ENCODE results near the gene TGFBR3.

TGFBR3 gene

DNA sequence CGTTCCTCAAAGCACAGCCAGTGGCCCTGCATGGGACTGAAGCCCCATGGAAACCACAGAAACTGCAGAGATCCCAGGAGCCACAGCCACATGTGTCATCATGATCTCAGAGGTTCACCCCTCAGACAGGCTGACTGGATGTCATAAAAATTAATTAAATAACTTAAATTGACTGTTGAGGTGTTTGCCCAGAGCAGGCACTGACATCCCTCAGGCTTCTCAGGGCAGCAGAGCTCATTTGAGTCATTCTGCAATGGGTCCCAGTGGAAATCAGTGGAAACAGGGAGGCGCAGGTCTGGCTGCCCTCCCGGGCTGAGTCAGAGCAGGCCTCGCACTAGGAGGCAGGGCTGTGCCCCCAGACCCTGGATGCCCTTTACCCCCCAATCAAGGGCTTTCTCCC is 250.2 kb downstream of the TGFBR3 start:
- Histone ChIP-seq H3K9me3 (ENCODE audit: insufficient read depth, low read length) (0 out of 2 replicates have a peak, but pooled peaks cover under 1% of the 10 kb centered on the region), H3K4me2 (ENCODE audit: low read length) (no peak overlapping the region), H4K20me1 (ENCODE audit: insufficient read depth, low read length) (no peaks in the 10 kb centered on the region), H3K4me1 (ENCODE audit: low read length) (no peaks in the 10 kb centered on the region), H2AFZ (ENCODE audit: low read depth, low read length) (no peak overlapping the region), H3K4me3 (ENCODE audit: low read length) (no peak overlapping the region), H3K79me2 (ENCODE audit: low read length) (no peaks in the 10 kb centered on the region), H3K9ac (ENCODE audit: low read length) (no peak overlapping the region), H3K36me3 (replicated peaks; ENCODE audit: low read depth, low read length) (no peaks in the 10 kb centered on the region), H3K27me3 (ENCODE audit: low read depth, low read length) (no peaks in the 10 kb centered on the region), H3K27ac (ENCODE audit: low read length) (no peak overlapping the region)
- TF ChIP-seq, protein P1, sequence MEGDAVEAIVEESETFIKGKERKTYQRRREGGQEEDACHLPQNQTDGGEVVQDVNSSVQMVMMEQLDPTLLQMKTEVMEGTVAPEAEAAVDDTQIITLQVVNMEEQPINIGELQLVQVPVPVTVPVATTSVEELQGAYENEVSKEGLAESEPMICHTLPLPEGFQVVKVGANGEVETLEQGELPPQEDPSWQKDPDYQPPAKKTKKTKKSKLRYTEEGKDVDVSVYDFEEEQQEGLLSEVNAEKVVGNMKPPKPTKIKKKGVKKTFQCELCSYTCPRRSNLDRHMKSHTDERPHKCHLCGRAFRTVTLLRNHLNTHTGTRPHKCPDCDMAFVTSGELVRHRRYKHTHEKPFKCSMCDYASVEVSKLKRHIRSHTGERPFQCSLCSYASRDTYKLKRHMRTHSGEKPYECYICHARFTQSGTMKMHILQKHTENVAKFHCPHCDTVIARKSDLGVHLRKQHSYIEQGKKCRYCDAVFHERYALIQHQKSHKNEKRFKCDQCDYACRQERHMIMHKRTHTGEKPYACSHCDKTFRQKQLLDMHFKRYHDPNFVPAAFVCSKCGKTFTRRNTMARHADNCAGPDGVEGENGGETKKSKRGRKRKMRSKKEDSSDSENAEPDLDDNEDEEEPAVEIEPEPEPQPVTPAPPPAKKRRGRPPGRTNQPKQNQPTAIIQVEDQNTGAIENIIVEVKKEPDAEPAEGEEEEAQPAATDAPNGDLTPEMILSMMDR (IDR thresholded peaks at IDR 0.05; ENCODE audit: low read depth, low read length), result no peak

GRCh38 chr1:91633438-91633837 is 252.5 kb downstream of the TGFBR3 start:
- no peak overlapping the region for H2AFZ ChIP-seq (ENCODE audit: low read depth, low read length)
- H3K4me1 ChIP-seq (ENCODE audit: low read length), result no peaks in the 10 kb centered on the region
- no peaks in the 10 kb centered on the region for H3K36me3 ChIP-seq (replicated peaks; ENCODE audit: low read depth, low read length)
- 0 out of 2 replicates have a peak, but pooled peaks cover 3% of the 10 kb centered on the region for H3K9me3 ChIP-seq (ENCODE audit: insufficient read depth, low read length)
- H3K9ac ChIP-seq (ENCODE audit: low read length), result no peak overlapping the region
- H4K20me1 ChIP-seq (ENCODE audit: insufficient read depth, low read length), result no peaks in the 10 kb centered on the region
- H3K27me3 ChIP-seq (ENCODE audit: low read depth, low read length), result no peaks in the 10 kb centered on the region
- H3K79me2 ChIP-seq (ENCODE audit: low read length), result no peaks in the 10 kb centered on the region
- H3K27ac ChIP-seq (ENCODE audit: low read length), result no peak overlapping the region
- no peak for TF ChIP-seq EZH2phosphoT487 (IDR thresholded peaks at IDR 0.05; ENCODE audit: low read depth)
- TF ChIP-seq, protein P1 (IDR thresholded peaks at IDR 0.05; ENCODE audit: low read depth, low read length), result no peak
- no peak overlapping the region for H3K4me2 ChIP-seq (ENCODE audit: low read length)
- H3K4me3 ChIP-seq (ENCODE audit: low read length), result no peak overlapping the region

DNA sequence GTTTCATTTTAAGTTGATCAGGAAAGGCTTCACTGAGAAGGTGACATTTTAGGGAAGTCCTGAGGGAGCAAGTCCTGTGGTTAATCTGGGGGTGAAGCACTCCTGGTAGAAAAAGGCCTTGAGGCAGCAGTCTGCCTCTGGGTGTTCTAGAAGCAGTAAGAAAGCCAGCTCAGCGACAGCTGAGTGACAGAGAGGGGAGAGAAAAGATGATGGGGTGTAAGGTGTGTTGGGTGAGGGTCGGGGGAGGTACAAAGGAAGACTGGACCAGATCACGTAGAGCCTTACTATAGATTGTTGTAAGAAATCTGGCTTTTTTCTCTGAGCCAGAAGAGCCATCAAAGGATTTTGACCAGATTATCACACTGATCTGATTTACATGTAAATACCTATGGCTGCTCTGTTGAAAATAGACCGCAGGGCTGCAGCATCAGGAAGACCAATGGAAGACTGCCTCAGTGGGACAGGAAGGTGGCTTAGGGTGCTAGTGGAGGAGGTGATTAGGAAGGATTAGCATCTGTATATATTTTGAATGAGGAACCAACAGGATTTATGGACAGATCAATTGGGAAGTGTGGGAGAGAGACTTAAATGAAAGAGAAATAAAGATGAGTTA is 254.1 kb downstream of the TGFBR3 start:
- Histone ChIP-seq H3K79me2 (ENCODE audit: low read length) (no peaks in the 10 kb centered on the region), H3K27me3 (ENCODE audit: low read depth, low read length) (no peaks in the 10 kb centered on the region), H4K20me1 (ENCODE audit: insufficient read depth, low read length) (no peaks in the 10 kb centered on the region), H3K27ac (ENCODE audit: low read length) (no peak overlapping the region), H2AFZ (ENCODE audit: low read depth, low read length) (no peak overlapping the region), H3K9me3 (ENCODE audit: insufficient read depth, low read length) (0 out of 2 replicates have a peak, but pooled peaks cover 3% of the 10 kb centered on the region), H3K4me3 (ENCODE audit: low read length) (no peak overlapping the region), H3K4me1 (ENCODE audit: low read length) (no peaks in the 10 kb centered on the region), H3K4me2 (ENCODE audit: low read length) (no peak overlapping the region), H3K36me3 (replicated peaks; ENCODE audit: low read depth, low read length) (no peaks in the 10 kb centered on the region), H3K9ac (ENCODE audit: low read length) (no peak overlapping the region)
- TF ChIP-seq EZH2phosphoT487 (IDR thresholded peaks at IDR 0.05; ENCODE audit: low read depth), result no peak
- TF ChIP-seq, protein P1 (IDR thresholded peaks at IDR 0.05; ENCODE audit: low read depth, low read length), result no peak

DNA sequence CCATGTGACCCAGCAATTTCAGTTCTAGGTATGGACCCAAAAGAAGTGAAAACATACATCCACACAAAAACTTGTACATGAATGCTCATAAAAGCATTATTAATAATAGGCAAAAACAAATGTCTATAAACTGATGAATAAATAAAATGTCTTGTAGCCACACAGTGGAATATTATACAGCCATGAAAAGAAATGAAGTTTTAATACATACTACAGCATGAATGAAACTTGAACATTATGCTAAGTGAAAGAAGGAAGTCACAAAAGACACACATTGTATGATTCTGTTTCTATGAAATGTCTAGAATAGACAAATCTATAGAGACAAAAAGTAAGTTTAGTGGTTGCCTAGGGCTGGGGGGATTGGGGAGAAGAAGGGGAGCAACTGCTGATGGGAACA is 255.1 kb downstream of the TGFBR3 start:
- Histone ChIP-seq H4K20me1 (ENCODE audit: insufficient read depth, low read length) (no peaks in the 10 kb centered on the region), H3K4me1 (ENCODE audit: low read length) (no peaks in the 10 kb centered on the region), H3K4me2 (ENCODE audit: low read length) (no peak overlapping the region), H2AFZ (ENCODE audit: low read depth, low read length) (no peak overlapping the region), H3K27ac (ENCODE audit: low read length) (no peak overlapping the region), H3K36me3 (replicated peaks; ENCODE audit: low read depth, low read length) (no peaks in the 10 kb centered on the region), H3K9me3 (ENCODE audit: insufficient read depth, low read length) (0 out of 2 replicates have a peak, but pooled peaks cover 3% of the 10 kb centered on the region), H3K9ac (ENCODE audit: low read length) (no peak overlapping the region), H3K4me3 (ENCODE audit: low read length) (no peak overlapping the region), H3K27me3 (ENCODE audit: low read depth, low read length) (no peaks in the 10 kb centered on the region), H3K79me2 (ENCODE audit: low read length) (no peaks in the 10 kb centered on the region)
- TF ChIP-seq, protein P1 (IDR thresholded peaks at IDR 0.05; ENCODE audit: low read depth, low read length), result no peak
- no peak for TF ChIP-seq EZH2phosphoT487 (IDR thresholded peaks at IDR 0.05; ENCODE audit: low read depth)

Data from OCI-LY3 (cell line).